HG02943 (cell line): ENCODE data around the gene CYP2C19.
"Not testable (repeated sequence)": the region's sequence is repeated elsewhere in the genome, so short reads cannot be mapped to it uniquely, and the experiment has no call there.

Experiments
- ATAC-seq: cut with Tn5 transposase; IDR thresholded peaks from one replicate; pipeline ENCODE4 v1.9.1; 2021; ENCODE audit warnings: mild to moderate bottlenecking, low read depth, moderate library complexity; ENCODE audit not compliant: unreplicated experiment

CYP2C19 gene

GRCh38 chr10:94878649-94879048 lies 116.2 kb downstream of the CYP2C19 start:
- ATAC-seq: peak; percentile 28

GRCh38 chr10:94879214-94879613 lies 116.7 kb downstream of the CYP2C19 start:
- peak; percentile 68 for ATAC-seq

GRCh38 chr10:94889123-94889522 lies 126.6 kb downstream of the CYP2C19 start:
- no peak for ATAC-seq

GRCh38 chr10:94890264-94891022 lies 128.0 kb downstream of the CYP2C19 start:
- ATAC-seq: no peak

- ATAC-seq: not testable (repeated sequence)
Observed at GRCh38 chr10:94898414-94898813, 135.9 kb downstream of the CYP2C19 start.

- no peak for ATAC-seq
Observed at GRCh38 chr10:94902080-94902479, 139.6 kb downstream of the CYP2C19 start.

GRCh38 chr10:94902570-94902969 lies 140.1 kb downstream of the CYP2C19 start:
- ATAC-seq: peak; percentile 65
